GM18507 (cell line): Measurements from ENCODE around the gene MAGEC3.

Experiments used
- DNase-seq: peaks from one replicate; pipeline ENCODE4 v3.0.0; 2011; ENCODE audit warnings: low read depth; ENCODE audit not compliant: insufficient read length; ENCODE audit errors: extremely low spot score
- FAIRE-seq: peaks from 2 replicates; lab custom pipeline; 2011; peaks lifted over from hg19 to GRCh38; lab: Jason Lieb, UNC

Gene MAGEC3

GRCh38 chrX:141935645-141936044 lies 97.5 kb downstream of the MAGEC3 start:
- FAIRE-seq, result no peak
- no peak for DNase-seq

GRCh38 chrX:141936080-141936479 lies 98.0 kb downstream of the MAGEC3 start:
- FAIRE-seq, result no peak
- DNase-seq, result no peak

GRCh38 chrX:141941234-141941633 lies 103.1 kb downstream of the MAGEC3 start:
- no peak for DNase-seq

GRCh38 chrX:141945426-141945825 lies 107.3 kb downstream of the MAGEC3 start:
- DNase-seq (no peak), FAIRE-seq (no peak)

More at GRCh38 chrX:141941234-141941633, 103.1 kb downstream of the MAGEC3 start:
- no peak for FAIRE-seq

- FAIRE-seq (no peak), DNase-seq (no peak)
Measured at GRCh38 chrX:141947350-141947749, 109.2 kb downstream of the MAGEC3 start.
